ENCODE measurements around the gene ATXN7.

The ATXN7 gene

GRCh38 chr3:63905731-63906620 is 42.3 kb downstream of the ATXN7 start:
- DNase-seq, result no peak

GRCh38 chr3:63908081-63908736 is 44.5 kb downstream of the ATXN7 start:
- no peak for DNase-seq

GRCh38 chr3:63908776-63909175 is 45.1 kb downstream of the ATXN7 start:
- DNase-seq, result no peak

- DNase-seq, result no peak
Measured at GRCh38 chr3:63909431-63909830, 45.8 kb downstream of the ATXN7 start.

- peak in 2 of 4 experiments; percentile 26 to 43 for DNase-seq
Measured at GRCh38 chr3:63910001-63910400, 46.3 kb downstream of the ATXN7 start.

GRCh38 chr3:63910891-63911290 is 47.2 kb downstream of the ATXN7 start:
- DNase-seq, result no peak

GRCh38 chr3:63911509-63911872 is 47.8 kb downstream of the ATXN7 start:
- peak in 1 of 4 experiments; percentile 21 for DNase-seq

GRCh38 chr3:63911873-63912767 is 48.5 kb downstream of the ATXN7 start, which contains the start of gene SCAANT1:
Gene SCAANT1 (minus strand): TSS chr3:63912383.
- DNase-seq, result peak; percentile 86 to 95 (median 93)

- no peak for DNase-seq
Measured at GRCh38 chr3:63912768-63913588, 49.3 kb downstream of the ATXN7 start.

GRCh38 chr3:63914312-63914711 is 50.6 kb downstream of the ATXN7 start:
- peak in 3 of 4 experiments; percentile 30 to 49 (median 40) for DNase-seq

GRCh38 chr3:63918321-63918720 is 54.7 kb downstream of the ATXN7 start:
- DNase-seq, result no peak

GRCh38 chr3:63920001-63920400 is 56.3 kb downstream of the ATXN7 start:
- DNase-seq, result no peak

- DNase-seq, result peak; percentile 73 to 93 (median 84)
Measured at GRCh38 chr3:63921741-63922482, 58.2 kb downstream of the ATXN7 start.

GRCh38 chr3:63922491-63923199 is 59.0 kb downstream of the ATXN7 start:
- no peak for DNase-seq

GRCh38 chr3:63926309-63926708 is 62.6 kb downstream of the ATXN7 start:
- no peak for DNase-seq

GRCh38 chr3:63927422-63928280 is 64.0 kb downstream of the ATXN7 start:
- peak; percentile 23 to 62 (median 45) for DNase-seq

GRCh38 chr3:63931290-63931689 is 67.6 kb downstream of the ATXN7 start:
- no peak for DNase-seq

- DNase-seq, result no peak
Measured at GRCh38 chr3:63932509-63933212, 69.0 kb downstream of the ATXN7 start.

GRCh38 chr3:63933459-63933858 is 69.8 kb downstream of the ATXN7 start:
- DNase-seq, result peak in 2 of 4 experiments; percentile 69 to 71

All from suppressor macrophage (primary cell).